Tongue (tissue), 1 donor: Measurements from ENCODE around the gene LZTS3. TPM values are rescaled to one million over a fixed set of nuclear protein-coding genes. Genes with fewer than 3 reads are reported as not detected.

Experiments used
- total RNA-seq: library from RNA; depleted of rRNA; stranded (reverse); fragments of >200 nt; gene quantifications from one replicate; pipeline ENCODE4 v1.2.3, GENCODE V29; 2014

LZTS3 gene
- total RNA-seq, 1 donor from 2014 or later = 5.9 TPM

Other genes with a start within 250 kb of the LZTS3 start
- gene GNRH2, start 129.9 kb downstream of the LZTS3 start, total RNA-seq = not detected
- 32.1 TPM for gene MRPS26, start 127.5 kb downstream of the LZTS3 start, total RNA-seq
- not detected for gene OXT, start 101.9 kb downstream of the LZTS3 start, total RNA-seq
- gene AVP, start 88.8 kb downstream of the LZTS3 start, total RNA-seq = not detected
- gene FASTKD5, start 13.7 kb downstream of the LZTS3 start, total RNA-seq = 11.0 TPM
- gene UBOX5, start 13.7 kb downstream of the LZTS3 start, total RNA-seq = 5.8 TPM
- 20.3 TPM for gene DDRGK1, start 31.1 kb upstream of the LZTS3 start, total RNA-seq
- gene ITPA, start 35.9 kb upstream of the LZTS3 start, total RNA-seq = 26.3 TPM
- 0.62 TPM for gene SLC4A11, start 65.6 kb upstream of the LZTS3 start, total RNA-seq
- 20.3 TPM for gene DNAAF9, start 234.1 kb upstream of the LZTS3 start, total RNA-seq